ENCODE results near the gene KRTCAP2.

DNA sequence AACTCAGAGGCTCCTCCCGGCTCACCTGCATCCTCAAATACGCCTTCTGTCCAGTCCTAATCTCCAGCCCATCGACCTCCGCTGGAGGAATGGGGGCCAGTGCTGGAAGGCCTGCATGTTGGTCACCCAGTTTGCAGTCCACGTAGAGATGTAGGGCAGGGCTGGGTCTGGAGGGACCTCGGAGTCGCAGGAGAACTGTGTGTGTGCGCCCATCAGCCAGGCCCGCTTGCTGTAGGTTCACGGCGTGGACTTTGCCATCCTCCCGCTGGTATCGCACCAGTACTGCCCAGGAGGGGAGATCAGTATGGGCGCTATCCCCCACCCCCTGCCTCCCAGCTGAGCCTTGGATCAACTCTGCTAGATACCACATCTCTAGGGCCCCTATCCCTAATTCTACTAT lies 31.9 kb upstream of the KRTCAP2 start:
- no peak for TF ChIP-seq ZNF24 (IDR thresholded peaks at IDR 0.05)
- no peak for TF ChIP-seq NR2F1 (conservative IDR thresholded peaks at IDR 0.05)
- TF ChIP-seq JUND (IDR thresholded peaks at IDR 0.05; ENCODE audit: low read depth, low read length), result no peak
- no peak for TF ChIP-seq PBX3 (IDR thresholded peaks at IDR 0.05; ENCODE audit: insufficient replicate concordance, low read depth, low read length)
- no peak for TF ChIP-seq GABPA (IDR thresholded peaks at IDR 0.05; ENCODE audit: low read depth)
- no peak for TF ChIP-seq JUNB (IDR thresholded peaks at IDR 0.05)
- no peak for TF ChIP-seq POLR2AphosphoS5 (IDR thresholded peaks at IDR 0.05; ENCODE audit: low read length)
- no peak for TF ChIP-seq POLR2A (IDR thresholded peaks at IDR 0.05; ENCODE audit: low read depth, low read length)
- TF ChIP-seq CTCF (IDR thresholded peaks at IDR 0.05 in 2 of 3, conservative IDR thresholded peaks at IDR 0.05 in 1 of 3; ENCODE audit: control insufficient read depth in 2 of 3, extremely low read depth in 1 of 3, insufficient read depth in 1 of 3, low read depth in 3 of 3, low read length in 3 of 3), result no peak
- no peak for TF ChIP-seq ATF3 (IDR thresholded peaks at IDR 0.05; ENCODE audit: borderline replicate concordance, extremely low read depth, low read depth, low read length)

Data from GM12878 (cell line).